CD4-positive, CD25-positive, alpha-beta regulatory T cell (primary cell): Measurements from ENCODE around the gene SLC35F3. TPM values are rescaled to one million over a fixed set of nuclear protein-coding genes. Genes with fewer than 3 reads are reported as not detected.

Experiments
- ATAC-seq, 2 donors: fragments of 150-1000 bp; cut with Tn5 transposase; one replicate each; pipeline ENCODE4 v1.10.0; 2021; ENCODE audit warnings: low read depth in 2 of 2, moderate number of reproducible peaks in 2 of 2, moderate library complexity in 1 of 2
- DNase-seq, 3 donors: peaks; one replicate each; pipeline versions ENCODE4 v3.0.0 to v3.0.0-alpha.2; 2012 to 2022; ENCODE audit warnings: mixed read lengths in 1 of 3
- H3K27ac ChIP-seq: one replicate; pipeline ENCODE4 v1.7.0; 2013; ENCODE audit warnings: mild to moderate bottlenecking, low read length; ENCODE audit not compliant: insufficient read depth, poor library complexity, severe bottlenecking
- H3K27me3 ChIP-seq: one replicate; pipeline ENCODE4 v1.7.0; 2013; ENCODE audit warnings: low read length; ENCODE audit not compliant: control insufficient read depth, insufficient read depth
- H3K36me3 ChIP-seq: one replicate; pipeline ENCODE4 v1.7.0; 2013; ENCODE audit warnings: mild to moderate bottlenecking, low read length, moderate library complexity; ENCODE audit not compliant: control insufficient read depth, insufficient read depth
- H3K4me1 ChIP-seq: 2 replicates; pipeline ENCODE4 v1.7.0; 2013; ENCODE audit warnings: mild to moderate bottlenecking, low read length; ENCODE audit not compliant: insufficient read depth, control insufficient read depth, poor library complexity, severe bottlenecking
- H3K4me3 ChIP-seq: one replicate; pipeline ENCODE4 v1.7.0; 2013; ENCODE audit warnings: low read depth, mild to moderate bottlenecking, low read length, moderate library complexity
- H3K9me3 ChIP-seq, 2 experiments: 1 replicate in 1 of 2; 2 replicates in 1 of 2; pipeline ENCODE4 v1.7.0; 2013; ENCODE audit warnings: low read length in 2 of 2, mild to moderate bottlenecking in 1 of 2, moderate library complexity in 1 of 2; ENCODE audit not compliant: control insufficient read depth in 2 of 2
- H3K27ac Mint-ChIP-seq, 3 donors: one replicate each; pipeline ENCODE4 v1.8.0; 2020 to 2022; ENCODE audit warnings: mild to moderate bottlenecking in 3 of 3, mixed read lengths in 3 of 3, moderate library complexity in 2 of 3
- H3K27me3 Mint-ChIP-seq: one replicate; pipeline ENCODE4 v1.8.0; 2022; ENCODE audit warnings: mild to moderate bottlenecking, mixed read lengths
- H3K36me3 Mint-ChIP-seq: one replicate; pipeline ENCODE4 v1.8.0; 2020; ENCODE audit warnings: mixed read lengths
- H3K4me1 Mint-ChIP-seq, 4 donors: one replicate each; pipeline ENCODE4 v1.8.0; 2020 to 2022; ENCODE audit warnings: mixed read lengths in 4 of 4, mild to moderate bottlenecking in 1 of 4
- H3K4me3 Mint-ChIP-seq, 4 donors: one replicate each; pipeline ENCODE4 v1.8.0; 2020 to 2022; ENCODE audit warnings: mild to moderate bottlenecking in 4 of 4, mixed read lengths in 4 of 4, moderate library complexity in 3 of 4
- H3K9me3 Mint-ChIP-seq, 7 donors: one replicate each; pipeline ENCODE4 v1.8.0; 2020 to 2022; ENCODE audit warnings: mixed read lengths in 7 of 7, mild to moderate bottlenecking in 3 of 7, moderate library complexity in 2 of 7
- polyA plus RNA-seq, 4 donors: library from polyadenylated mRNA; unstranded; fragments of 300-500 nt; fragmentation: Illumina TruSeq; gene quantifications; one replicate each; pipeline ENCODE4 v1.2.3, GENCODE V29; 2021
- total RNA-seq: library from RNA; stranded (reverse); gene quantifications from one replicate; pipeline ENCODE4 v1.2.3, GENCODE V29; 2022

Gene SLC35F3
- total and polyA plus RNA-seq, 5 donors from 2014 or later: 0.35 to 1.4 (median 1.3) TPM

DNA sequence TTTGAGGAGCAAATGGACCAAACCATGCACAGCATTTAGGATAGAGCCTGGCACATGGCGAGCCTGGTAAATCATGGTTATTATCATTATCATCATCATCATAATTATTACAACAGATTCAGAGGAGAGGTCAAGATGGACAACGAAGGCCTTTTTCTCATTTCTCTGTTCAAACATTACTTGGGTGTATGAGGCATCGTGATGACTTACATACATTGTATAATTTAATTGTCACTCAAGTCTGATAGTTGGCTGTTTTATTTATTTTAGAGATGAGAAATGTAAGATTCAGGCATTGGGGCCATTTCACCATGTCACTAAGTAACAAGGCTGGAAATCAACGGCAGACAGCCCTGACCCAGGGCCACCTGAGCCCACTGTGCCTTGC, 68.1 kb downstream of the SLC35F3 start:
- Mint-ChIP-seq H3K4me3 (no peak overlapping the region), H3K27ac (no peak overlapping the region), H3K27me3 (no peaks in the 10 kb centered on the region), H3K9me3 (peaks cover 0 to 4% (median 0%) of the 10 kb centered on the region in 7 donors), H3K4me1 (no peaks in the 10 kb centered on the region), H3K36me3 (no peaks in the 10 kb centered on the region)
- no peak overlapping the region for H3K4me3 ChIP-seq
- no peaks in the 10 kb centered on the region for H3K9me3 ChIP-seq
- no peak overlapping the region for H3K27ac ChIP-seq
- ATAC-seq (no peak), DNase-seq (no peak)
- no peaks in the 10 kb centered on the region for H3K4me1 ChIP-seq
- no peaks in the 10 kb centered on the region for H3K36me3 ChIP-seq
- H3K27me3 ChIP-seq: no peaks in the 10 kb centered on the region

DNA sequence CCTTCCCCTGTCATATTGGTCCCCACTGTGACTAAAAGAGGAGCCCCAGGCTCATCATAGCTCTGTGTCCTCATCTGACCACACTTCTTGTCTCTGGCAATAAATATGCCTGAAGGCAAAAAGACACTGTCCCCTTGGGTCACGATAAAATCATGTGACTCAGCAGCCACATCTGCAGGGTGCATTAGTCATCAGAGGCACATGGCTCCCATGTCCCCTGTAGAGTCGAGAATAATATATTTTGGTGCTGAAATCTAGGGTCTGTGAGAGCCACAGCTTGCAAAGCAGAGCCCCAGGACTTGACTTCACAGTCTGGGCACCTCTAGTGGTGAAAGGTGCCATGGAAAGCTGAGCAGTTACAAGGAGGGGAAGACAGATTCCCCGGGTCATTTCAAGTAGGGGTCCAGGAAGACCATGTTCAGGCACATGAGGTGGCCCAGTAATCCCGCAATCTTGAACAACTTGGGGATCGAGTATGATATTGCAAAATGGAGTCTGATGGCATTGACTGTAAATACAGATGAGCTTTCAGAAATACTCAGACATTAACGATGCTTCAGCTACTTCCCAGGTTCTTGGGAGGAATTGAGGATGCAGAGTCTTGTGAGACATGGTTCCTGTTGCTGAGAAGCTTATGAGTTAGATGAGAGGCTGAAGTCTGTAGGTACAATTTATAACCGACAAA, 68.6 kb downstream of the SLC35F3 start:
- Mint-ChIP-seq H3K27ac (no peak overlapping the region), H3K4me3 (no peak overlapping the region), H3K27me3 (no peaks in the 10 kb centered on the region), H3K9me3 (peaks cover 0 to 4% (median 0%) of the 10 kb centered on the region in 7 donors), H3K36me3 (no peaks in the 10 kb centered on the region), H3K4me1 (no peaks in the 10 kb centered on the region)
- Histone ChIP-seq H3K4me3 (no peak overlapping the region), H3K27ac (no peak overlapping the region), H3K9me3 (no peaks in the 10 kb centered on the region), H3K36me3 (no peaks in the 10 kb centered on the region), H3K27me3 (no peaks in the 10 kb centered on the region), H3K4me1 (no peaks in the 10 kb centered on the region)
- ATAC-seq: no peak
- no peak for DNase-seq

DNA sequence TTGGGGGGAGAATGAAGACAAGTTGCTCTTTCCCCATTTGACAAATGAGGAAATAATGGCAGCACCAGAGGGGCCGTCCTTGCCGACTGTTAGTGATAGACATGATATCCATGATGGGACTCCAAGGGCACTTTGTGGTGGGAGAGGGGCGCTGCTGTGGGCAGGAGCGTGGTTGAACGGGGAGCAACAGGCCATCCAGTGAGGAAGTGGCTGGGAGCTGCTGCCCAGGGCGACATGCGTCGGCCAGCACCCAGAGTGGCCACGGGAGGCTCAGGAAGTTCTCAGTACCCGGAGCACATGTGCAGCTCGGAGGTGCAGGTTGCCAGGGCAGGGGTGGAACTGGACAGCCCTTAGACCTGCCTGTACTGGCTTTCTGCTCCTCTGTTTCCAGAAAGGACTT, 71.0 kb downstream of the SLC35F3 start:
- DNase-seq (no peak), ATAC-seq (no peak)
- H3K9me3 Mint-ChIP-seq: peaks cover 0 to 1% (median 0%) of the 10 kb centered on the region in 7 donors
- H3K4me1 Mint-ChIP-seq: no peaks in the 10 kb centered on the region
- H3K27ac Mint-ChIP-seq: no peak overlapping the region
- Histone ChIP-seq H3K4me3 (no peak overlapping the region), H3K27ac (no peak overlapping the region), H3K4me1 (no peaks in the 10 kb centered on the region), H3K9me3 (no peaks in the 10 kb centered on the region), H3K27me3 (no peaks in the 10 kb centered on the region), H3K36me3 (no peaks in the 10 kb centered on the region)
- no peaks in the 10 kb centered on the region for H3K36me3 Mint-ChIP-seq
- no peaks in the 10 kb centered on the region for H3K27me3 Mint-ChIP-seq
- H3K4me3 Mint-ChIP-seq: no peak overlapping the region

DNA sequence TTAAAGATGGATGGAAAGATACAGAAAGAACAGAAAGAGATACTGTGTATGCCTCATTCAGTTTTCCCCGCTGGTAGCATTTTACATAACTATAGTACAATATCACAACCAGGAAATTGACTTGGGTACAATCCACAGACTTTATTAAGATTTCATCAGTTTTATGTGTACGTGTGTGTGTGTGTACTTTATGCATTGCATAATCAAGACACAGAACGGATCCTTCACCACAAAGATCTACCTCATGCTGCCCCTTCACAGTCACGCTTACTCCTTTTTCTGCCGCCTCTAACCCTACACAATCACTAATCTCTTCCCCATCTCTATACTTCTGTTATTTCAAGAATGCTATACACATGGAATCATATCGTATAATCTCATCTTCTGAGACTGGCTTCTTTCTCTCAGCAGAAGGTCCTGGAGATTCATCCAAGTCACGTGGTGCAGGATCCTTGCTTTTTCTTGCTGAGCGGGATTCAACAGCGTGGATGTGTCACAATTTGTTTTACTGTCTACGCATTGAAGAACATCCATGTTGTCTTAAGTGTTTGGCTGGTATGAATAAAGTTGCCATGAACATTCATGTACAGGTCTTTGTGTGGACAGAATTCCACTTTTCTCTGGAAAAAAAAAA, 76.7 kb downstream of the SLC35F3 start:
- Mint-ChIP-seq H3K4me3 (no peak overlapping the region), H3K36me3 (no peaks in the 10 kb centered on the region), H3K27ac (no peak overlapping the region), H3K27me3 (no peaks in the 10 kb centered on the region), H3K4me1 (no peaks in the 10 kb centered on the region), H3K9me3 (peaks cover 0 to 1% (median 0%) of the 10 kb centered on the region in 7 donors)
- Histone ChIP-seq H3K4me1 (no peaks in the 10 kb centered on the region), H3K27me3 (no peaks in the 10 kb centered on the region), H3K4me3 (no peak overlapping the region), H3K9me3 (no peaks in the 10 kb centered on the region), H3K27ac (no peak overlapping the region), H3K36me3 (no peaks in the 10 kb centered on the region)
- DNase-seq (no peak), ATAC-seq (no peak)

DNA sequence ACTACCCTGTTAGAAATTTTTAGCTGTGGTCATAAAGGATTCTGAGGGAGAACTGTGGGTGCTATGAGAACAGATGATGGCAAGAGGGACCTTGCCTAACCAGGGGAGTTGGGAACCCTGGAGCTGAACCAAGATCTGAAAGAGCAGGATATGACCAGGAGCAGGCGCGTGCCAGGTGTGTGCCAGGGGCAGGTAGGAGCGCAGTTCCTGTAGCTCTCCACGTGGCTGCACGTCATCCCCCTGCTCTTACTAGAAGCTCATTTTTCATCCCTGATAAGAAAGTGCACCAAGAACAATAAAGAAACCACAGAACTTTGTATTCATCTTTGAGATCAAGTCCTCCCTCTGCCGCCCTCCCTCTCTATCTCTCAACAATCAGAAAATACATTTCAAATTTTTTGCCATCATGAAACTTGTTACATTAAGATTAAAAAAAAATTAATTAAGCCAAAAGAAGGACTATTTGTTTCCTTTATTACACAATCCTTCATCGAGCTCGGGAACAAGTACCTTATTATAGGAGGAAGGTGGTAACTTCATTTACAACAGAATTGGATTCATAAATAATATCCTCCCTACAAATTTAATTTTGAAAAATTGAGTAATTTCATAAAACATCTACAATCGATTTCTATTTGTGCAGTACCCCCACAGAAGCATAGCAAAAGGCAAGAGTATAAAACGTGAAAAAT, 78.5 kb downstream of the SLC35F3 start:
- Histone ChIP-seq H3K4me3 (no peak overlapping the region), H3K27me3 (no peaks in the 10 kb centered on the region), H3K27ac (no peak overlapping the region), H3K9me3 (no peaks in the 10 kb centered on the region), H3K4me1 (no peaks in the 10 kb centered on the region), H3K36me3 (no peaks in the 10 kb centered on the region)
- H3K4me3 Mint-ChIP-seq: no peak overlapping the region
- H3K27me3 Mint-ChIP-seq: peaks cover 8% of the 10 kb centered on the region
- DNase-seq (no peak), ATAC-seq (no peak)
- no peak overlapping the region for H3K27ac Mint-ChIP-seq
- no peaks in the 10 kb centered on the region for H3K36me3 Mint-ChIP-seq
- H3K9me3 Mint-ChIP-seq: peaks cover 0 to 1% (median 0%) of the 10 kb centered on the region in 7 donors
- H3K4me1 Mint-ChIP-seq: no peaks in the 10 kb centered on the region

DNA sequence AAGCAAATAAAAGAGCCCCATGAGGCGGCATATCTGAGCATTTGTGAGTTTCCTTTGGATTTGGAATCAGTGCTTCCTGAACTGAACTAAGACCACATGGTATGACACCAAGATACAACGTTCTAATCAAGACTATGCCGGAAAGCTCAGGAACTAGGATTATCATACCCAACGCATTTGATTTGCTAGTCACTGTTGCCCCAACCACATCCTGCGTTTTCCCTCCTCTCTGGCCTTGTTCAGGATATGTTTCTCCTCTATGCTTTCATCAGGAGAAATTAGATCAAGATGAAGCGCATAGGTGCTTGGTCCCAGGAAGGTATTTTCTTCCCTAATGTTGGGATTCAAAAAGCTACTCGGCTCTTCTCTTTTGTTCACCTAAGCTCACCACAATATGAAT, 79.3 kb downstream of the SLC35F3 start:
- Mint-ChIP-seq H3K27me3 (peaks cover 8% of the 10 kb centered on the region), H3K27ac (no peak overlapping the region), H3K4me1 (no peaks in the 10 kb centered on the region), H3K4me3 (no peak overlapping the region), H3K9me3 (peaks cover 0 to 1% (median 0%) of the 10 kb centered on the region in 7 donors), H3K36me3 (no peaks in the 10 kb centered on the region)
- Histone ChIP-seq H3K9me3 (no peaks in the 10 kb centered on the region), H3K4me3 (no peak overlapping the region), H3K36me3 (no peaks in the 10 kb centered on the region), H3K27ac (no peak overlapping the region), H3K27me3 (peaks cover 1% of the 10 kb centered on the region), H3K4me1 (no peaks in the 10 kb centered on the region)
- ATAC-seq (no peak), DNase-seq (no peak)

DNA sequence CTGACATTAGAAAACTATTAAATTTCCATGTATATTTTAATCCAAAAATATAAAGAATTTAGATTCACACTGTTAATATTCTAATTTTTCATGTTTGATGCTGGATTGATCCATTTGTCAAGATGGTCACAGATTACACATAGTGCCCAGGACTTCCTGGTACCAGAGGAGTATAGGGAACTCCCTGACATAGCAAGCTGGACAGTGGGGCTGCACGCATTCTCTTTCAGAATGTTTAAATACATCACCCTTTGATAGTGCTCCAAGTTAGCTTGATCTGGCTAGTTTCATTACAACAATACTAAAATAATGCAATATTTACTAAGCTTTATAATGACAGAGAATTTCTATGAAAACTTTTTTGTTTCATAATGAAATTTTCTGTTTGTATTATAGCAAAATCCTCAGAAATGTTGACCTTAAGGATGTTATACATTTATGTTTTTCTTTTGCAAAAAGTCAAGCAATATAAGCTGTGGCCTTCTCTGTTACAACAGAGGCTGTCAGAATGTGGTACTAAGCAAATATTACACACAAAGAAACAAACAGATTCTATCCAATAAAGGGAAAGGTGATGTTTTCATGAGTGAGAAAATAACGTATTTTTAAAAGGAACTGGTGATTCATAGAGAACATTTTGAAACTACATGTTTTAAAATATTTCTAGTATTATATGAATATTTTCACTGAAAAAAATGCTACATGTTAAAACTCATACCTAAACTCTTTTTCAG, 84.7 kb downstream of the SLC35F3 start:
- H3K27me3 ChIP-seq: peaks cover 2% of the 10 kb centered on the region
- peaks cover 3% of the 10 kb centered on the region for H3K4me1 ChIP-seq
- no peak overlapping the region for H3K27ac ChIP-seq
- Mint-ChIP-seq H3K27ac (no peak overlapping the region), H3K27me3 (peaks cover 8% of the 10 kb centered on the region), H3K4me3 (no peak overlapping the region), H3K9me3 (peaks cover 0 to 1% (median 0%) of the 10 kb centered on the region in 7 donors), H3K4me1 (peaks cover 0 to 6% (median 3%) of the 10 kb centered on the region in 4 donors), H3K36me3 (no peaks in the 10 kb centered on the region)
- H3K9me3 ChIP-seq: no peaks in the 10 kb centered on the region
- H3K36me3 ChIP-seq: no peaks in the 10 kb centered on the region
- ATAC-seq (no peak), DNase-seq (no peak)
- H3K4me3 ChIP-seq: no peak overlapping the region
